Measurements from ENCODE around the gene TM9SF3.

Gene TM9SF3

GRCh38 chr10:96509017-96509641 is 77.7 kb downstream of the TM9SF3 start:
- DNase-seq (ENCODE audit: low read depth) = no peak

DNA sequence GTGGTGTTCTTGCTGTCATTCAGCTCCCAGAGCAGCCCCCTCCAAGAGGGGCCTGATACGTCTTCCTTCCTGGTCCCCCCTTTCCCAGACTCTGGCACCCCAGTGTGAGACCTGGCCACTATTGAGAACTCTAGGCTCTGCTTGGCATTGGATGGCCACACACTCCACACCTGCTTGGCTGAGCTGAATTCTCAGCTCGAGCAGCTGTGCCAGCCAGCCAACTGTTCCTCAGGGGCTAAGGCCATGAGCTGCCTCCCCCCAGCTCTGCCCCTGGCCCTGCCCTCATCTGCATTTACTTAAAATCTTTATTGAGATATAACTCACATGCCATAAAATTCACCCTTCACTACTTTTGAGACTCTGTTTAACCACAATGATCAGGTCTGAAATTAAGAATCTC is 79.8 kb downstream of the TM9SF3 start:
- no peak for DNase-seq (ENCODE audit: low read depth)

DNA sequence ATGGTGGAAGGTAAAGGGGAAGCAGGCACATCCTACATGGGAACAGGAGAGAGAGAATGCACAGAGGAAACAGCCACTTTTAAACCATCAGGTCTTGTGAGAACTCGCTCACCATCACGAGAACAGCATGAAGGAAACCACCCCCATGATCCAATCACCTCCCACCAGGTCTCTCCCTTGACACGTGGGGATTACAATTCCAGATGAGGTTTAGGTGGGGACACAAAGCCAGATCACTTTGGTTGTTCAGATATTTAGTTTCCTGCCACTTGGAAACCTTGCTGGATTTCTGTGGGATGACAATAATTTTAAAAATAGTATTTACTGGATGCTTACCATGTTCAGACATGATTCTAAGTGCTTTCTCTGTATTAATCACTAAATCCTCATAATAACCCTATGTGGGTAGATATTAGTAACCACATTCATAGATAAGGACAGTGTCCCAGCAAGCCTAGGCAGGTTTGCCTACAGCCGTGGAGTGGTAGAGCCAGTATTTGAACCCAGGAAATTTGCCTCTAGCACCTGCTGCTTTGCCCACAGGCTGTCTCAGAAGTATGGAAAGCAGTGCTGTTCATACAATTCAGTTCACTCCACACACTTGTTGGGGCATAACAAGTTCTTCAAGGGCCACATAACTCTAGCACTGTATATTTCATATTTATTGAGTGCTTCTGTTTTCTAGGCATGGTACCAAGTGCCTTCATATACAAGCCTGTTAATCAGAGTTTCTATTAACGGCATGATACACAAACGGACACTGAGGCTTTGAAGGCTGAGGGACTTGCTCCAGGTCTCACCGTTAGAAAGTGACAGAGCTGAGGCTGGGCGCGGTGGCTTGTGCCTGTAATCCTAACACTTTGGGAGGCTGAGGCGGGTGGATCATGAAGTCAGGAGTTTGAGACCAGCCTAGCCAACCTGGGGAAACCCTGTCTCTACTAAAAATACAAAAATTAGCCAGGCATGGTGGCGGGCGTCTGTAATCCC is 81.4 kb downstream of the TM9SF3 start:
- no peak for DNase-seq (ENCODE audit: low read depth)

GRCh38 chr10:96502561-96503282 is 84.1 kb downstream of the TM9SF3 start:
- no peak for DNase-seq (ENCODE audit: low read depth)

- DNase-seq (ENCODE audit: low read depth) = no peak
These were observed 84.8 kb downstream of the TM9SF3 start for GRCh38 chr10:96501985-96502384.

- DNase-seq (ENCODE audit: low read depth) = no peak
These were observed 86.3 kb downstream of the TM9SF3 start for GRCh38 chr10:96500519-96500918.

GRCh38 chr10:96500050-96500449 is 86.8 kb downstream of the TM9SF3 start:
- no peak for DNase-seq (ENCODE audit: low read depth)

DNA sequence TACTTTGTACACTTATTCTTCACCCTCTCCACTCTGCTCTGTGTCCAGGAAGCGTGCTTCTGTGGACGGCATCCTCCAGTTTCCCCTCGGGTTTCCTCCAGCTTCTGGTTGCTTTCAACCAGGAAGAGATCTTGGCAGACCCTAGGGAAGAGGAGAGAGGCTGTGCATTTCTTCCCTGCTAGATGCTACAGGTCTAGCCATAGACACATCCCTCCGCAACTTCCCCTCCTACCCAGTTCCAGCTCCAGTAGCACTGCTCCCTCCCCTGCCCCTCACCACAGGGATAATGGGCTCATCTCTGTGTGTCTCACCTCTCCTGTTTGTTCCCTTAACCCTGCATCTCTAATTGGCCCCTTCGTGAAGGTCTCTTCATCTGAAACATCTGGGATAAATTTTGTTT is 89.4 kb downstream of the TM9SF3 start:
- no peak for DNase-seq (ENCODE audit: low read depth)

GRCh38 chr10:96496281-96496925 is 90.4 kb downstream of the TM9SF3 start:
- DNase-seq (ENCODE audit: low read depth) = no peak

DNA sequence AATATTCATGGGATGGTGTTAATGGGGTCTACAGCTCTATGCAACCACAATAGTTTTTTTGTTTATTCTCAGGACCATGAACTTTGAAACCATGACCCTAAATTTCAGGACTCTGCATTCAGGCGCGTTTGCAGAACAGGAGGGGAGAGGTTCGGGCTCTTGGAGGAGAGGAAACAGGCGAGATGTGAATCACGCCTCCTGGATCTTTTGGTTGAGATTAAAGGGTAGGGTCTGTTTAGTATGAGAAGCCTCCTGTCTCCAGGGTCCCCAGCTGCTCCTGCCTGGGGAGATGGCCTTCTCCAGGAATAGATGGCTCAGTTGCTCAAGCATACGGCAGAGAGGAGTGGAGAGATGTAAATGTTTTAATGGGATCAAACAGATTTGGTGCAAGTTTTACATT is 91.3 kb downstream of the TM9SF3 start:
- no peak for DNase-seq (ENCODE audit: low read depth)

DNA sequence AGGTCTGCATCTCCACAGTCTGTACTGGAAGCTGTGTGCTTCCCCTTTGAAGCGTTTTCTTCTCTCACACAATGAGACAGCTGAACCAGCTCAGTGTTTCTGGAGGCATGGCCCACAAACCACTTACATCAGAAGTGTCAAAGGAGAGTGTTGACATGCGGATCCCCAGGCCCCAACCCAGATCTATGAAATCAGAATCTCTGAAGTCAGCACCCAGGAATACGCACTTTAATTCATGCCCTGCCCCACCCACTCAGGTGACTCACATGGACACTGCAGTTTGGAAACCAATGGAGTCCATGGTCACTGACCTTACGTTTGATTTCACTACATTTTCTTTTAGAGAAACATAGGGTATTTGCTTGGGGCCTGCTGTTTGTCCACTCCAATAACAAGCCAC is 92.1 kb downstream of the TM9SF3 start:
- DNase-seq (ENCODE audit: low read depth) = no peak

DNA sequence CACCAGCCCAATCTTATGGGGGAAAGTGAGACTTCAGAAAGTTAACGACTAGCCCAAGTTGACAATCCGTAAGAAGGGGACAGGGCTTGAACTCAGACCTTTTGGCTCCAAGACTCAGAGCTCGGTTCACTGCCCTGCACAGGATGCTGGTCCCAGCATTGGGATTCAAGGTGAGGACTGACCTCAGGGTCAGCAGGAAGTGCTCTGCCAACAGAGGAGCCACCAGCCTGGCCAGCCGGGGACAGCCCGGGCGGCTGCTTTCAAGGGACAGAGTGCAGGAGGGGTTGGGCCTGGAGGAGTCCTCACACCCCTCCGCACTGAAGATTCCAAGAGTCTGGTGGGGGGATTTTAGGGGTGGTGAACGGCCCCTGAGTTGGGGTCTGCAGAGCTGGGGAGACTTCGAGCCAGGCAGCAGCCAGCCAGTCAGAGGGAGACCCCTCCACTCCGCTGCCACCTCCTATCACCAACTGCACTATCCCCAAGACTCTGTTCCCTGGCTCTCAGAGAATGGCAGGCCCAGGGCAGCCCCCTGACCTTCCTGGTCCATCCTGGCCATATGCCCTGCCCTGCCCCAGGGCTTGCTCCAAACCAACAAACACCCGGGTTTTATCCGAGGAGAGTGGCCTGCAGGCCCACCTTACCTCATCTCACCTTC is 92.8 kb downstream of the TM9SF3 start:
- no peak for DNase-seq (ENCODE audit: low read depth)

DNA sequence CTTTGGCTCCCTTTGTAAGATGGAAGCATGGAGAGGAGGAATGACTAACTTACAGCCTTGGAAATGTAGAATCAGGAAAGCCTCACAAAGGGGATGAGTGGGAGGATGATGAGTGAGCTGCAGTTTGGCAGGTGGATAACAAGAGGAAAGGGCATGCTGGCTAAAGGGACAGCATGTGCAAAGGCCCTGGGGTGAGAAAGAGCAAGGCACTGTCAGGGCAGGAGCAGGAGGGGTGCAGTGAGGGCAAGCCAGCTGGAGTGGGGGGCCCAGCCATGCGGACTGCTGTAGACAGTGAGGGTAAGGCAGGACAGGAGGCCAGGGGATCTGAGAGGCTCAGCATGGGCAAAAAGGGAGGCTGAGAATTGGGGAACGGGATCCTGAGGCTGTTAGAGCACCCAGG is 93.6 kb downstream of the TM9SF3 start:
- DNase-seq (ENCODE audit: low read depth) = no peak

DNA sequence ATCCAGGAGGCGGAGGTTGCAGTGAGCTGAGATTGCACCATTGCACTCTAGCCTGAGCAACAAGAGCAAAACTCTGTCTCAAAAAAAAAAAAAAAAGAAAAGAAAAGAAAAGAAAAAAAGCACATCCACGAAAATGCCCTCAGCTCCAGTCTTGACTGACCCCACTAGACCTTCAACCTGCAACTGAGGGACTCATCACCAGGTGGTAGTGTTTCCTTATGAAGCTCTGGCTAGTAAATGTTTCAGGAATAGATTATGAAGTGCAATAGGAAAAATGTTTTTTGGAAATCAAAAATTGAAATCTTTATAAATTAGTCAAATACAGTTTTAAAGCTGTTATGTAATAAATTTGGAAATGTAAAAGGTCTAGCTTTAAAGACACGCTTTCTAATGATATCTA is 95.5 kb downstream of the TM9SF3 start:
- DNase-seq (ENCODE audit: low read depth) = no peak

GRCh38 chr10:96488161-96488935 is 98.5 kb downstream of the TM9SF3 start:
- no peak for DNase-seq (ENCODE audit: low read depth)

GRCh38 chr10:96482815-96483588 is 103.8 kb downstream of the TM9SF3 start:
- no peak for DNase-seq (ENCODE audit: low read depth)

DNA sequence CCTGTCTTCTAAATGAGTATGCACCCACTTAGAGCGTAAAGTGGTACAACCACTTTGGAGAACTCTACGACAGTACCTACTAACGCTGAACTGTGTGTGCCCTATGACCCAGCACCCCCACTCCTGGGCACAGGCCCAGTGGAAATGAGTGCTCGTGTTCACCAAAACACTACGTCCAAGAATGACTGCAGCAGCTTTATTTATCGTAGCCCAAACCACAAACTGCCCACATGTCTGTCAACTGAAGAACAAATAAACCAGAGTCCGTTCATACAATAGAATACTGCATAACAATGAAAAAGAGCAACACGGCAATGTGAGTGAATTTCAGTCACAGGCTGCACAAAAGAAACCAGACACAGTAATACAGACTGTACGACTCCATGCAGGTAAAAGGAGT is 108.5 kb downstream of the TM9SF3 start:
- DNase-seq (ENCODE audit: low read depth) = no peak

GRCh38 chr10:96473866-96474265 is 112.9 kb downstream of the TM9SF3 start:
- DNase-seq (ENCODE audit: low read depth) = no peak

- no peak for DNase-seq (ENCODE audit: low read depth)
These were observed 116.6 kb downstream of the TM9SF3 start for GRCh38 chr10:96470116-96470743.

GRCh38 chr10:96468845-96469244 is 118.0 kb downstream of the TM9SF3 start:
- no peak for DNase-seq (ENCODE audit: low read depth)
